GM20431 (cell line): ENCODE results near the gene NFIX.

Source experiments
- in situ Hi-C: fragments of 300-500 bp; cut with MseI, MboI; formaldehyde crosslinking; loops from one replicate; pipeline ENCODE4 v1.15.0; 2020; ENCODE audit warnings: low sequenced_read_pairs; ENCODE audit not compliant: unreplicated experiment

NFIX gene

DNA sequence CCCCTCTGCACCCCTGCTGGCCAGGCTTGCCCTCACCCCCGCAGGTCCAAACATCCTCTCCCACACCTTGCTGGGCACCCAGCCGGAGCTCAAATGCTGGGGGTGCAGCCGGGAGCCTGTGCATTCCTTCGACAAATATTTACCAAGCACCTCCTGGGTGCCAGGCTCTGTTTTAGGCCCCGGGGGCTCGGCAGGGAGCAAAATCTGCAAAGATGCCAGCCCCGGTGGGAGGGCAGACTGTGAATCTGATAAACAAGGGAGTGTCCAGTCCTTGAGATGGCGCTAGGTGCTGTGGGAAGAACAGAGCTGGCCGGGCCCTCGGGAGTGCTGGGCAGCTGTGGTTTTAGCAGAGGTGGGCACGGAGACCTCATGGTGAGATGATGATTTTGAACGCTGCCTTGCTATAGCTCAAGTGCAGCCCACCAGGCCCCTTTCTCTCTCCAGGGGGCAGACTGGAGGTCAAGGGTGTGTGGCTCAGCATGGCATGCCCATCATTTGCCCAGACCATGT lies 10.6 kb downstream of the NFIX start:
- in situ Hi-C loops, result no loop called here

DNA sequence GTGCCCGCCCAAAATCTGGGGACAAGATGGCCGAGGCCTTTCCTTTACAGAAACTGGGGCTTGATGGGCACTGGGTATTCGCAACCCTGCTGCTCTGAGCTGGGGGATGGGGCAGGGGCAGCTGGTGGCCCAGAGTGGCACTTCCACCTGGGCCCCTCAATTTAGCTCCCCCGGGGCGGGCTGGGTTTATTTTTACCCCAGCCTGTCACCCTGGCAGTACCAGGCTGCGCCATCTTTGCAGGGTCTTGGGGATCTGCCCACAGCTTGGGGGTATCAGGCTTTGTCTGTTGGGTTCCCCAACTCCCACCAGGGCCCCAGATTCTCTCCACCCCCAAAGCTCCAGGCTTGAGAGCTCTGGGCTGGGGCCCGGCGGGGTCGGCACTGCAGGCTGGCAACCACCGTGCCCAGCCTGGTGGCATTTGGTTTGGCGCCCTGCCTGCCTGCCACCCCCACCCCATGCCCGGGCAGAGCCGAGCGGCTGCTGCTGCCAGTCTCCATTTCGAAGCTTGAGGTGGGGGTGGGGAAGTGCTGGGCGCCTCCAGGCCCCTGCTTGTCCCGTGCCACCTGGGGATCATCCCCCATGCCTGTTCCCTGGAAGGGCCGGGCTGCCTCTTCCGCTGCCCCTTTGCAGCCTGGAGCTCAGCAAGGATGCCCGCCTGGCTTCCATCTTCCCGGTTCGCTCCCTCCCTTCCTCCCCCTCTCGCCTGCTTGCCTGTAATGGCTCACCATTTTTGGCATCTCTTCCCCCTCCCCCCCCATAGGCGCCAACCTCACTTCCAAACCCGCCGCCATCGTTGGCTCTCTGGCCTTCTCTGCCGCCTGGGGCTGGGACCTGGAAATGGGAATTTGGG lies 11.4 kb downstream of the NFIX start:
- in situ Hi-C loops, result no loop called here

DNA sequence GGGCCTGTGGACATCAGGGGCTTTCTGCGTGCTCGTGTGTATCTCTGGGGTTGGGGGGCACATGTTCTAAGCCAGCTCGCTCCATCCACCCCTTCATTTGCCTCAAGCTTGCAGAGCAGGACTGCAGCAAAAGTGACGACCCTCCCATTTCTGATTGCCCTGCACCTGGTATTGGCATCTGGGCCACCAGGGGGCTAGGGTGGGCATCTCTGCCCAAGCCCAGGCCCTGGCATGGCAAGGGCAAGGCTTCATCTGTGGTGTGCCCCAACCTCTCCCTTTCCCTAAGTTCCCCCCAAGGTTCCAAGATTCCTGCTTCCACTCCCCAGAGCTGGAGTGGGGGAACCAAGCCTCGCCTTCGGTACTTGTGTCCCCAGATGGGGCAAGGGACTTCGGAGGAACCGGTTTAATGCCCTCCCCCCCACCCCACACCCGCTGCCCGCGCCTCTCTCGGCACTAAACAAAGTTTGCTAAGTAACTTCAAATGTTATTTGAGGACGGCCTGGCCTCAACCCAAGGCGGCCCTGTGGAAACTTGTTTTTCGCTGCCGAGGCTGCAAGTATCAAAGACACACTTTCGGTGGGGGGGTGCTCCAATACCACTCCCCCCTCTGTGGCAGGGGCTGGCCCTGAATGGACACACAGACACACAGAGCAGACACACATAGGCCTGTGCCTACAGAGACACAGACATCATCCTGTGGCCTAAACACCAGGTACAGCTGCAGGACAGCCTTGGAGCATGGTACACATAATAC lies 12.2 kb downstream of the NFIX start:
- in situ Hi-C loops, result no loop called here

DNA sequence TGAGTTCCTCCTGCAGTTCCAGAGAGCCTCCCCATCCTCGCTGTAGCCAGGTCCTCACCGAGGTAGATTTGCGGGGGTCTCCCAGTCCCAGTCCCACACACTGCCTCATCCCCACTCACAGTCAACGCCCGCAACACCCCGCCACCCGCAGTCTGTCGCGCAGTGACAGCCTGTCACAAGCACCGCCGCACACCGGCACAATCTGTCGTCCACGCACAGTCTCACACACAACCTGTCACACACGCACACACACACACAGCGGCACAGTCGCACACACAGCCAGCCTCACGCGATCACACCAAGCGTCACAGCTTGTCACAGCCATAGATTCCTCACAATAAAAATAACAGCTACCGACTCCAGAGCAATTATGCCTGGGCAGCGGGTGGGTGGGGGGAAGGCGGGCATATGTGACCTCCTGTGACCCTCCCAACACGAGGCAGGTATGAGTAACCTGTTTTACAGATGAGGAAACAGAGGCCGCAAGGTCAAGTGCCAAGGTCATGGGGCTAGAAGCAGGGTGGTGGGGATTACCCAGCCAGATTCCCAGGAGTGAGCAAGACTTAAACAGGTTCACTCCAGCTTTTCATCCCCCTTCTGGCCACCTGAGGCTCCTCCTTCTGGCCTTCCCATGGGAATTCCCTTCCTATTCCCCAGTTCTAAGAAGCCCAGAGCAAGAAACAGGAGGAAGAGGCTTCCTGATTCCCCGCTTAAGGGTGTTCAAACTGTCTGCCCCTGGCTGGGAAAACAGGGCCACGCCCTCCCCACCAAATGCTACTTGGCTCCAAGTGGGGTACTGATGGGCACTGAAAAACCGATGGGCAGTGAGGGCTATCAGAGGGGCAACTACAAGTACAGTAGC lies 13.9 kb downstream of the NFIX start:
- in situ Hi-C loops, result no loop called here

- in situ Hi-C loops, result no loop called here
Measured at GRCh38 chr19:13010038-13010991, 15.0 kb downstream of the NFIX start.

- in situ Hi-C loops, result no loop called here
Measured at GRCh38 chr19:13010992-13011652, 15.8 kb downstream of the NFIX start.

- in situ Hi-C loops, result no loop called here
Measured at GRCh38 chr19:13011653-13012389, 16.5 kb downstream of the NFIX start.

GRCh38 chr19:13012390-13012689 lies 17.1 kb downstream of the NFIX start:
- in situ Hi-C loops, result no loop called here

GRCh38 chr19:13012690-13013608 lies 17.7 kb downstream of the NFIX start:
- in situ Hi-C loops, result no loop called here

- in situ Hi-C loops, result no loop called here
Measured at GRCh38 chr19:13013649-13014048, 18.4 kb downstream of the NFIX start.

- in situ Hi-C loops, result no loop called here
Measured at GRCh38 chr19:13014101-13014920, 19.0 kb downstream of the NFIX start.

DNA sequence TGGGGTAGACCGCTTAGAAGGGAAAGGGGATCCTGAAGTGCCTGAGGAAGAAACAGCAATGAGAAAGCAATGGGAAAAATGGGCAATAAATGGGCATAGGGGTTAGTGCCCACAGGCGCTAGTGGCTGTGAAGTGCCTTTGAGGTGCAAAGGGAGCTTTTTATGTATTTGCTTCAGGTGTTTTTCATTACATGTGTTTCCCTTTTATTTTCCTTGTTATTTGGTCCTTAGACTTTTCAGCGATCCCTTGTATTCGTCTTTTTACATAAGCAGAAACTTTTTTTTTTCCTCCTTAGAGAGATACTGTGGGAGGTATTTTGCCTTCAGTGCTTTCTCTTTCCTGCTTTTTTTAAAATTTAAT lies 19.6 kb downstream of the NFIX start:
- in situ Hi-C loops, result no loop called here

- in situ Hi-C loops, result no loop called here
Measured at GRCh38 chr19:13015361-13016223, 20.3 kb downstream of the NFIX start.

GRCh38 chr19:13016245-13016627 lies 21.0 kb downstream of the NFIX start:
- in situ Hi-C loops, result no loop called here

DNA sequence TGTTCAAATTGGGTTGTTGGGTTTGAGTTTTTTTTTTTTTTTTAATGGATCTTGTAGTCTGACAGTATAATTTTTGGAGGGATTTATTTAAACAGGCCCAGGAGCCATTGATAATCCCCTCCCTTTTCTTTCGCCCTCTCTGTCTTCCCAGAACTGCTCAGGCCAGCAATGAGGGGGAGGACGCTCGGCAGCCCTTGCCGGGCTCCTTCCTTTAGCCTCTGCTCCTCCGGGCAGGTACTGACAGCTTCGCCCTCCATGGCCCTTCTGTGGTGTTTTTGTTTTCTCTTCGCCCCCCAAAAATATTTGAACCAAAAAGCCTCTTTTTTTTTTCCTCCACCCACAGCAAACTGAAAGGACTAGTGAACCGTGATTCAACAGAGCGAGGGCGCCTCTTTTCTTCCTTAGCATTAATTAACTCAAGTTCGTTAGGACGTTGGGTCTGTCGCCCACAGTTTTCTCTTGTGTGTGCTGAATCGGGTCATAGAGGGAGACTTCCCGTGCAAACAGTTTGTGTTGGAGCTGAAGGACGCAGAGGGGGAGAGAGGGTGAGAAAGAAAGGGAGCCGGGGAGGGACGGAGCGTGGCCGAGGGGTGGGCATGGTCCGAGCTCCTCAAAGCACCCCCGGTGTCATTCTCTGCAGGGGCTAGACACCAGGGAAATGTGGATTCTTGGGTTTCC lies 21.5 kb downstream of the NFIX start:
- in situ Hi-C loops, result no loop called here
